CD4-positive, CD25-positive, alpha-beta regulatory T cell (primary cell): ENCODE measurements around the gene DIAPH1. TPM values are rescaled to one million over a fixed set of nuclear protein-coding genes. Genes with fewer than 3 reads are reported as not detected.

Source experiments
- ATAC-seq, 2 donors: fragments of 150-1000 bp; cut with Tn5 transposase; one replicate each; pipeline ENCODE4 v1.10.0; 2021; ENCODE audit warnings: low read depth in 2 of 2, moderate number of reproducible peaks in 2 of 2, moderate library complexity in 1 of 2
- DNase-seq, 3 donors: peaks; one replicate each; pipeline versions ENCODE4 v3.0.0 to v3.0.0-alpha.2; 2012 to 2022; ENCODE audit warnings: mixed read lengths in 1 of 3
- H3K27ac ChIP-seq: one replicate; pipeline ENCODE4 v1.7.0; 2013; ENCODE audit warnings: mild to moderate bottlenecking, low read length; ENCODE audit not compliant: insufficient read depth, poor library complexity, severe bottlenecking
- H3K27me3 ChIP-seq: one replicate; pipeline ENCODE4 v1.7.0; 2013; ENCODE audit warnings: low read length; ENCODE audit not compliant: control insufficient read depth, insufficient read depth
- H3K36me3 ChIP-seq: one replicate; pipeline ENCODE4 v1.7.0; 2013; ENCODE audit warnings: mild to moderate bottlenecking, low read length, moderate library complexity; ENCODE audit not compliant: control insufficient read depth, insufficient read depth
- H3K4me1 ChIP-seq: 2 replicates; pipeline ENCODE4 v1.7.0; 2013; ENCODE audit warnings: mild to moderate bottlenecking, low read length; ENCODE audit not compliant: insufficient read depth, control insufficient read depth, poor library complexity, severe bottlenecking
- H3K4me3 ChIP-seq: one replicate; pipeline ENCODE4 v1.7.0; 2013; ENCODE audit warnings: low read depth, mild to moderate bottlenecking, low read length, moderate library complexity
- H3K9me3 ChIP-seq, 2 experiments: 1 replicate in 1 of 2; 2 replicates in 1 of 2; pipeline ENCODE4 v1.7.0; 2013; ENCODE audit warnings: low read length in 2 of 2, mild to moderate bottlenecking in 1 of 2, moderate library complexity in 1 of 2; ENCODE audit not compliant: control insufficient read depth in 2 of 2
- H3K27ac Mint-ChIP-seq, 3 donors: one replicate each; pipeline ENCODE4 v1.8.0; 2020 to 2022; ENCODE audit warnings: mild to moderate bottlenecking in 3 of 3, mixed read lengths in 3 of 3, moderate library complexity in 2 of 3
- H3K27me3 Mint-ChIP-seq: one replicate; pipeline ENCODE4 v1.8.0; 2022; ENCODE audit warnings: mild to moderate bottlenecking, mixed read lengths
- H3K36me3 Mint-ChIP-seq: one replicate; pipeline ENCODE4 v1.8.0; 2020; ENCODE audit warnings: mixed read lengths
- H3K4me1 Mint-ChIP-seq, 4 donors: one replicate each; pipeline ENCODE4 v1.8.0; 2020 to 2022; ENCODE audit warnings: mixed read lengths in 4 of 4, mild to moderate bottlenecking in 1 of 4
- H3K4me3 Mint-ChIP-seq, 4 donors: one replicate each; pipeline ENCODE4 v1.8.0; 2020 to 2022; ENCODE audit warnings: mild to moderate bottlenecking in 4 of 4, mixed read lengths in 4 of 4, moderate library complexity in 3 of 4
- H3K9me3 Mint-ChIP-seq, 7 donors: one replicate each; pipeline ENCODE4 v1.8.0; 2020 to 2022; ENCODE audit warnings: mixed read lengths in 7 of 7, mild to moderate bottlenecking in 3 of 7, moderate library complexity in 2 of 7
- polyA plus RNA-seq, 4 donors: library from polyadenylated mRNA; unstranded; fragments of 300-500 nt; fragmentation: Illumina TruSeq; gene quantifications; one replicate each; pipeline ENCODE4 v1.2.3, GENCODE V29; 2021
- total RNA-seq: library from RNA; stranded (reverse); gene quantifications from one replicate; pipeline ENCODE4 v1.2.3, GENCODE V29; 2022

The DIAPH1 gene
- total and polyA plus RNA-seq, 5 donors from 2014 or later: 86.1 to 287 (median 91.3) TPM

DNA sequence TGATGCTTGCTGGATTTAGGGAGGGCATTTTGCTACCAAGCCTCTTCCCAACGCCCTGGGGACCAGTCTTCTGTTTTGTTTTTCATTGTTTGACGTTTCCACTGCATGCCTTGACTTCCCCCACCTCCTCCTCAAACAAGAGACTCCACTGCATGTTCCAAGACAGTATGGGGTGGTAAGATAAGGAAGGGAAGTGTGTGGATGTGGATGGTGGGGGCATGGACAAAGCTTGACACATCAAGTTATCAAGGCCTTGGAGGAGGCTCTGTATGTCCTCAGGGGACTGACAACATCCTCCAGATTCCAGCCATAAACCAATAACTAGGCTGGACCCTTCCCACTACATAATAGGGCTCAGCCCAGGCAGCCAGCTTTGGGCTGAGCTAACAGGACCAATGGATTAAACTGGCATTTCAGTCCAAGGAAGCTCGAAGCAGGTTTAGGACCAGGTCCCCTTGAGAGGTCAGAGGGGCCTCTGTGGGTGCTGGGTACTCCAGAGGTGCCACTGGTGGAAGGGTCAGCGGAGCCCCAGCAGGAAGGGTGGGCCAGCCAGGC is 107.0 kb downstream of the DIAPH1 start:
- DNase-seq: no peak
- no peaks in the 10 kb centered on the region for H3K27me3 ChIP-seq
- peaks cover 16% of the 10 kb centered on the region for H3K36me3 ChIP-seq
- Mint-ChIP-seq H3K36me3 (peaks cover 10% of the 10 kb centered on the region), H3K9me3 (no peaks in the 10 kb centered on the region), H3K4me1 (peaks cover 0 to 33% (median 22%) of the 10 kb centered on the region in 4 donors), H3K27me3 (no peaks in the 10 kb centered on the region), H3K4me3 (peak overlapping the region; percentile 61 to 89 (median 80)), H3K27ac (no peak overlapping the region)
- peaks cover 18% of the 10 kb centered on the region for H3K4me1 ChIP-seq
- H3K27ac ChIP-seq: no peak overlapping the region
- no peak for ATAC-seq
- H3K9me3 ChIP-seq: no peaks in the 10 kb centered on the region
- no peak overlapping the region for H3K4me3 ChIP-seq

DNA sequence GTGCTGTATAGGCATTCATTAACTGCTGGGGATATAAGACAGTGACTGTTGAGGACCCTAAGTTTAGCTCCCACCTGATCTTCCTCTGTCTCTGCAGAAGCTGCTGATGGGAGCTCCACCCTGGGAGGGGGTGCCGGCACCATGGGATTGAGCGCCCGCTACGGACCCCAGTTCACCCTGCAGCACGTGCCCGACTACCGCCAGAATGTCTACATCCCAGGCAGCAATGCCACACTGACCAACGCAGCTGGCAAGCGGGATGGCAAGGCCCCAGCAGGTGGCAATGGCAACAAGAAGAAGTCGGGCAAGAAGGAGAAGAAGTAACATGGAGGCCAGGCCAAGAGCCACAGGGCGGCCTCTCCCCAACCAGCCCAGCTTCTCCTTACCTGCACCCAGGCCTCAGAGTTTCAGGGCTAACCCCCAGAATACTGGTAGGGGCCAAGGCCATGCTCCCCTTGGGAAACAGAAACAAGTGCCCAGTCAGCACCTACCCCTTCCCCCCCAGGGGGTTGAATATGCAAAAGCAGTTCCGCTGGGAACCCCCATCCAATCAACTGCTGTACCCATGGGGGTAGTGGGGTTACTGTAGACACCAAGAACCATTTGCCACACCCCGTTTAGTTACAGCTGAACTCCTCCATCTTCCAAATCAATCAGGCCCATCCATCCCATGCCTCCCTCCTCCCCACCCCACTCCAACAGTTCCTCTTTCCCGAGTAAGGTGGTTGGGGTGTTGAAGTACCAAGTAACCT is 107.8 kb downstream of the DIAPH1 start:
- no peak for ATAC-seq
- Histone ChIP-seq H3K27me3 (no peaks in the 10 kb centered on the region), H3K36me3 (peaks cover 8% of the 10 kb centered on the region), H3K9me3 (no peaks in the 10 kb centered on the region), H3K27ac (no peak overlapping the region), H3K4me1 (peaks cover 18% of the 10 kb centered on the region), H3K4me3 (no peak overlapping the region)
- no peak for DNase-seq
- Mint-ChIP-seq H3K4me1 (peaks cover 0 to 30% (median 19%) of the 10 kb centered on the region in 4 donors), H3K4me3 (no peak overlapping the region), H3K27ac (no peak overlapping the region), H3K36me3 (peaks cover 4% of the 10 kb centered on the region), H3K27me3 (no peaks in the 10 kb centered on the region), H3K9me3 (no peaks in the 10 kb centered on the region)

DNA sequence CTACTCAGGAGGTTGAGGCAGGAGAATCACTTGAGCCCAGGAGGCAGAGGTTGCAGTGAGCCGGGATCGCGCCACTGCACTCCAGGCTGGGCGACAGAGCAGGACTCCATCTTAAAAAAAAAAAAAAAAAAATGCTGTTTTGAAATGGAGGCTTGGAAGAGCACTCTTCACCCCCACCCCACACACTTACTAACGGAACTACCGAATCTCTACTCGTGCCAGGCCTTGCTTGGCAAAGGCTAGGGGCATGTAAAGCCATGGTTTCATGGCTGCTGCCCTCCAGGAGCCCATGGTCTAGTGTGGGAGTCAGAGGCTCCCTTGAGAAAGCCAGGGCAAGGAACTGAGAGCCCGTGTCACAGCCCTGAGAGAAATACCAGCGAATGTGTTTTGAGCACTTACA is 108.6 kb downstream of the DIAPH1 start:
- Histone ChIP-seq H3K36me3 (no peaks in the 10 kb centered on the region), H3K27me3 (no peaks in the 10 kb centered on the region), H3K4me1 (peaks cover 18% of the 10 kb centered on the region), H3K9me3 (no peaks in the 10 kb centered on the region), H3K4me3 (no peak overlapping the region), H3K27ac (no peak overlapping the region)
- H3K4me1 Mint-ChIP-seq: peaks cover 0 to 25% (median 13%) of the 10 kb centered on the region in 4 donors
- H3K27ac Mint-ChIP-seq: no peak overlapping the region
- H3K36me3 Mint-ChIP-seq: no peaks in the 10 kb centered on the region
- ATAC-seq (no peak), DNase-seq (no peak)
- H3K9me3 Mint-ChIP-seq: no peaks in the 10 kb centered on the region
- no peak overlapping the region for H3K4me3 Mint-ChIP-seq
- H3K27me3 Mint-ChIP-seq: no peaks in the 10 kb centered on the region

DNA sequence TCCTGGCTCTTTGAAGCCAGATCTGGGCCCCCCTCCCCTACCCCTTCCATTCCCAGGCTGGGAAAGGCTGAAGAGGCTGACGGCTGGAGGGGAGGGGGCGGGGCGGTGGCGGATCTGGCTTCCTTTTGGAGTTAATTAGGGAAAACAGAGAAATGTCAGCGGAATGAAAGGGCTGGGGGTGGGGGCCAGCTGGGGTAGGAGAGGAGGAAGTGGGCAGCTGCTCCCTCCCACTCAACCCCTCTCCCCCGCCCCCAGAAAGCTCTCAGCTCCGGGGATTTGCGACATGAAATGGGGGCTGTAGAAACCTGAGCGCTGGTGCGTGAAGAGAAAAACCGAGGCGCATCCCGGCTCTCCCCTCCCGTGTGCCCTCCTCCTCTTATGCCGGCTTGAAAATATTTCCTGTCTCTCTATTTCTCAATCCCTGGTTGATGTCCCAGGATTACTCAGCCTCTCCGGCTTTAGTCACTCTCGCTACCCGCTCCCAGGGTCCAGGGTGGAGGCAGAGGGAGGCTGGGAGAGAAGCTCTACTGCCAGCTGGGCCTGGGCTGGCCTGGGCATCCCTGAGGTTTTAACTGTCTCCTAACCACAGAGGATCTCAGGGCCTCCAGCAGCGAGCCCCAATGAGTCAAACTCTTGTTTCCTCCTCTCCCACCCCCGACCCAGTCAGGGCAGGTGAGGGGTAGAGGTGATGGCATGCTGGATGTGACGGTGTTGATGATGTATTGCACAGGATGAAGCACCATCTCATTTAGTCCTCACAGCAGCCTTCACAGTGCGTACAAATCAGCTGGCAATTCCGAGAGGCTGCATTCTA is 109.8 kb downstream of the DIAPH1 start:
- no peak for DNase-seq
- ATAC-seq: no peak
- no peaks in the 10 kb centered on the region for H3K9me3 Mint-ChIP-seq
- peaks cover 2% of the 10 kb centered on the region for H3K36me3 Mint-ChIP-seq
- no peaks in the 10 kb centered on the region for H3K27me3 Mint-ChIP-seq
- no peaks in the 10 kb centered on the region for H3K27me3 ChIP-seq
- H3K36me3 ChIP-seq: no peaks in the 10 kb centered on the region
- H3K4me1 ChIP-seq: peaks cover 12% of the 10 kb centered on the region
- H3K4me3 Mint-ChIP-seq: no peak overlapping the region
- H3K27ac Mint-ChIP-seq: no peak overlapping the region
- H3K4me3 ChIP-seq: no peak overlapping the region
- no peaks in the 10 kb centered on the region for H3K9me3 ChIP-seq
- no peak overlapping the region for H3K27ac ChIP-seq
- H3K4me1 Mint-ChIP-seq: peaks cover 0 to 15% (median 12%) of the 10 kb centered on the region in 4 donors

DNA sequence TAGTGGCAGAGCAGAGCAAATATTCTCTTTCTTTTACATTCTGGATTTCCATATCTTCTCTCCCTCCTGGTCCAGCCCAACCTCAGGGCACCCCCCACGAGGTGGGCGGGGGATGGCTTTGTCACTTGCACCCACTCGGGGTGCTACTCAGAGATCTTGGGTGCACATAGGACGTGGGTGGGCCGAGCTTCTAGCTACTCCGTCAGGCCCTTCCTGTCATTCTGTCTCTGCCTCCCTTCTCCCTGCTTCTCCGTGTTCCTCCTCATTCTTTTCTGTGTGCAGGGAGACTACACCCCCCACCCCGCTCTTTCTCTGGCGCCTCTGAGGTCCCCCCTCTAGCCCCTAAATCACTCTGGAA is 110.4 kb downstream of the DIAPH1 start:
- Histone ChIP-seq H3K27ac (no peak overlapping the region), H3K27me3 (no peaks in the 10 kb centered on the region), H3K36me3 (no peaks in the 10 kb centered on the region), H3K4me3 (no peak overlapping the region), H3K9me3 (no peaks in the 10 kb centered on the region), H3K4me1 (peaks cover 6% of the 10 kb centered on the region)
- no peak for ATAC-seq
- H3K4me3 Mint-ChIP-seq: no peak overlapping the region
- H3K27me3 Mint-ChIP-seq: no peaks in the 10 kb centered on the region
- no peak overlapping the region for H3K27ac Mint-ChIP-seq
- no peaks in the 10 kb centered on the region for H3K9me3 Mint-ChIP-seq
- peaks cover 5% of the 10 kb centered on the region for H3K36me3 Mint-ChIP-seq
- no peak for DNase-seq
- peaks cover 0 to 9% (median 8%) of the 10 kb centered on the region in 4 donors for H3K4me1 Mint-ChIP-seq

DNA sequence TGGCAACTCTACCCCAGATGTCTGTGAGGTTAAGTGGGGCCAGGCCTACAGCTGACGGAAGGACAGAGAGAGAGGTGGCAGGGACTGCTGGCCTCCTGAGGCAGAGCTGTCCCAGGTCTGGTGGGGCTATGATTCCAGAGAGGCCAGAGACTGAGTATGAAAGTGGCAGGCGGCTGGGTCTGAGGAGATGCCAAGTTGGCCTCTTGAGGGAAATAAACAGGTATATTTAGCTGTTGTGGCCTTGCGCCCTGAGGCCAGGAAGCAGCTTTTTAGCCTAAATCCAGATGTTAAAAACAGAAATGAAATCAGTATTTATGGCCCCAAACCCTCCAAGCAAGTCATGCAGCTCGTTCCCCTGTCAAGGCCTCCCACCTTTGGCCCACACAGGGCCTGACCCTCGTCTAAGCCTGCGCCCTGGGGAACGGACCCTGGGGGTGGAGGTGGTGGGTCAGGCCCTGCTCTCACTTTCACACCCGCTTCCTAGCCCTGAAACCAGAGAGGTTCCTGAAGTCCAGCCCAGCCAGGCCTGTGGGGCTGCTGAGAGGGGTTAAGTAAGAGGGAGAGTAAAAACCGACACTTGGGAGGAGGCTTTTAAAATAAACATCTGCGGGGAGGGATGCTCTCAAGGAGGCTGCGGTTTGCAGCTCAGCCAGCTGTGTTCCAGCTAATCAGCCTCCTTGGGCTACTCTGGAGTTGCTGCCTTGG is 111.3 kb downstream of the DIAPH1 start:
- Mint-ChIP-seq H3K27me3 (no peaks in the 10 kb centered on the region), H3K9me3 (no peaks in the 10 kb centered on the region)
- H3K4me1 ChIP-seq: no peaks in the 10 kb centered on the region

DNA sequence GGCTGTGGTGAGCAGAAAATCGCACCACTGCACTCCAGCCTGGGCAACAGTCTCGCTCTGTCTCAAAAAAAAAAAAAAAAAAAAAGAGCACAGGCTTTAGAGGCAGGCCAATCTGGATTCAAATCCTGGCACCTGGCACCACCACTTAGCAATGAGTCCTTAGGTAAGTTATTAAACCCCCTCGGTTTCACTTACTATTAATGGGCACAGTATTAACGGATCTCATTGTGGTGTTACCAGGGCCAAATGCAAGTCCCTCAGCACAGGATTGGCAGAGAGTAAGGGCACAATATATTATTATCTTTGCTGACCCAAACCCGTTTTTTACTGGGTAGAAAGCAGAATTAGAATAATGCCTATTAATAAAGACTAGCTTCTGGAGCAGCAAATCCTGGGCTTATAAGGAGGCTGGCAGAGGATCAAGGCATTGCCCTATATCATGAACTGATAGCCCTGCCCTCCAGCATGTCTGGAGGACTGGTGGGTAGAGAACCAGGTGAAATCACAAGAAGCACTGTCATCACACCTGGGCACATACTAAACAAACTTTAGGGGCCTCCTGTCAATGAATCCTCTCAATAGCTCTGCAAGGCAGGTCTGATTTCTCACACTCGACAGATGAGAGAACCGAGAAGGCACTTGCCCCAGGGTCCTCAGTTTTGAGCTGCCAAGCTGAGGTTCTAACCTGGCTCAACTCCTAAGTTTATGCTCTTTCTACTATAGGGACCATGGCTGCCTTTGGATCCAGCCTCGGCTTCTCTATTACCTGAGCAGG is 112.2 kb downstream of the DIAPH1 start:
- H3K27me3 Mint-ChIP-seq: no peaks in the 10 kb centered on the region

More for the DNA sequence above, 111.3 kb downstream of the DIAPH1 start:
- peaks cover 5% of the 10 kb centered on the region for H3K36me3 Mint-ChIP-seq
- no peak overlapping the region for H3K27ac Mint-ChIP-seq
- H3K36me3 ChIP-seq: no peaks in the 10 kb centered on the region
- DNase-seq (no peak), ATAC-seq (no peak)
- no peak overlapping the region for H3K27ac ChIP-seq
- peaks cover 0 to 3% (median 2%) of the 10 kb centered on the region in 4 donors for H3K4me1 Mint-ChIP-seq
- H3K4me3 ChIP-seq: no peak overlapping the region
- H3K27me3 ChIP-seq: no peaks in the 10 kb centered on the region
- H3K9me3 ChIP-seq: no peaks in the 10 kb centered on the region
- no peak overlapping the region for H3K4me3 Mint-ChIP-seq

More for the DNA sequence above, 112.2 kb downstream of the DIAPH1 start:
- Mint-ChIP-seq H3K4me3 (peak overlapping the region in 1 of 4 donors; percentile 40), H3K36me3 (peaks cover 5% of the 10 kb centered on the region), H3K27ac (no peak overlapping the region), H3K4me1 (peaks cover 0 to 1% (median 0%) of the 10 kb centered on the region in 4 donors), H3K9me3 (no peaks in the 10 kb centered on the region)
- no peaks in the 10 kb centered on the region for H3K9me3 ChIP-seq
- no peak overlapping the region for H3K4me3 ChIP-seq
- no peaks in the 10 kb centered on the region for H3K36me3 ChIP-seq
- H3K4me1 ChIP-seq: no peaks in the 10 kb centered on the region
- no peak overlapping the region for H3K27ac ChIP-seq
- H3K27me3 ChIP-seq: no peaks in the 10 kb centered on the region
- ATAC-seq (no peak), DNase-seq (no peak)
